Measurements from ENCODE around the gene RBMS3.

The RBMS3 gene

DNA sequence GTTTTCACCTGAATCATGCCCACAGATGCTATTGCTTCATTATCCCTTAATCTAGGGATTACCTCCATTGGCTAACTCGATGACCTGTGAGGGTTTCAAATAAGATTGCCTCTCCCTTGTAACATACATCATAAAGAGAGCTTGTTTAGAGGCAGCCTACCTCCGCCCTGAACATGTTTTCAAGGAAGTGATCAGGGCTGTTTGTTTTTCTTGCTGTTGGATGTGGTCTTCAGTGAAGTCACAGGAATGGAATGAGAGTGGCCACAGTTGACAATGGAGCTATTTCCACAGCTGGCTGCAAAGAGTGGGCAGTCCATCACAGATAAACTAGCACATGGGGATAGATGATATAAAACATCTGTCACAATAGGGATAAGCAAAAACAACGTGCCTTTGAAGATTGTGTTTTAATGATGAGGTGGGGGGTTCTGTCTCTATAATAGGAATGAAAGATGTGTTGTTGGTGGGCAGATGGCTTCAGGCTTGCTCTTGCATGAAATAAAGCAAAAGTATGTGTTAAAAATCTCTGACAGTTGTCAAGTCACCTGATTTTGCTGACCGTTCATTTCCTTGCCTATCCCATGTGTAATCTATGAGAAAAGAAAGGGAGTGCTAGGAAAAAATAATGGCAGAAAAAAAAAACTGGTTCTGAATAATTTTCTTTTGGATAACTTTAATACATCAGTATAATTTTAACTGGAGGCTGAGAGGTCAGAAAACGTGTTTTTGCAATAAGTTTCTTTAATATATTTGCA, 642.3 kb downstream of the RBMS3 start:
- DNase-seq: no peak

DNA sequence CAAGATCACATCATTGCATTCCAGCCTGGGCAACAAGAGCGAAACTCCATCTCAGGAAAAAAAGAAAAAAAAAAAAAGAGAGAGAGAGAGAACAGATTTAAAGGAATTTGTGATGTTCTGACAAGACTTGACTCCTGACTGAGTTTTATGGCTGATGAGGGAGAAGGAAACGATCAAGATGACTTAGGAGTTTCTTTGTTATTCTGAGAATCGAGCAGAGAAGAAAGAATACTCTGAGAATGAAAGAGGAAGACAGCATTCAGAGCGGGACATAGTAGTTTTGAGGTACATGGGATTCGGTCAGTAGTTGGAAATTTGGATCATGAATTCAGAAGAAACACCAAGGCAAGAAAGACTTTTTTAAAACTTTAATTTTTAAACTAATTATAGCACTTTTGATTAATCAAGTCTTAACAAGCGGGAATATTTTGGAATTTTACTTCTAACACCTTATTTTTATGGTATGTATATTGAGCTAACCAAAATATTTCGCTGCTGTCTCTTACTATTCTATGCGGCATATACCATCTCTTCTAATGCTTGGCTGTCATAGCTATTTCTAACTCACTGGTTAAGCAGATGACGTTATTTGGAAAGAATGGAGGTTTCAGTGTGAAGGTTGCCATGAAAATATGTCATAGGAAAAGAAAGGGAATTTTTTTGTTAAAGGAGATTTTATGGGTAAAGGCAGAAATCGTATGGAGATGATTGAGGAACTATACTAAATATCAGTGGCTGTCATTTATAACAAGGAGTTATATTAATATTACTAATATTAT, 644.1 kb downstream of the RBMS3 start:
- no peak for DNase-seq

DNA sequence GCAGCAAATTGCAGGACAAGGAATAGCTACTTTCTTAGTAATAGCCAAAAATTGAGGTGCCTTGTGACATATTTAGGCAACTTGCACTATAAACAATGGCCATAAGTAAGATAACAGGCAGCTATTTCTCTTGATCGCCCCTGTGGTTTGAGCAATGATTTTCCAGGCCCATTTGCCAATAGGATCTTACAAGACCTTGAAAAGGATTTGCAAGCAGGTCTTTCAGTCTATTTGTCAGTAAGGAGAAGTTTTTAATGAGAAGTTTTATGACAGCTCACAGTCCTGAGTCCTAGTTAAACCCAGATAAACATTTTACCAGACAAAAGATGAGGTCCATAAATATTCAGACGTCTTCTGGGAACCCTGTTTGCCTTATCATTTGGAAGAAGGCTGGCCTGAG, 645.5 kb downstream of the RBMS3 start:
- no peak for DNase-seq

DNA sequence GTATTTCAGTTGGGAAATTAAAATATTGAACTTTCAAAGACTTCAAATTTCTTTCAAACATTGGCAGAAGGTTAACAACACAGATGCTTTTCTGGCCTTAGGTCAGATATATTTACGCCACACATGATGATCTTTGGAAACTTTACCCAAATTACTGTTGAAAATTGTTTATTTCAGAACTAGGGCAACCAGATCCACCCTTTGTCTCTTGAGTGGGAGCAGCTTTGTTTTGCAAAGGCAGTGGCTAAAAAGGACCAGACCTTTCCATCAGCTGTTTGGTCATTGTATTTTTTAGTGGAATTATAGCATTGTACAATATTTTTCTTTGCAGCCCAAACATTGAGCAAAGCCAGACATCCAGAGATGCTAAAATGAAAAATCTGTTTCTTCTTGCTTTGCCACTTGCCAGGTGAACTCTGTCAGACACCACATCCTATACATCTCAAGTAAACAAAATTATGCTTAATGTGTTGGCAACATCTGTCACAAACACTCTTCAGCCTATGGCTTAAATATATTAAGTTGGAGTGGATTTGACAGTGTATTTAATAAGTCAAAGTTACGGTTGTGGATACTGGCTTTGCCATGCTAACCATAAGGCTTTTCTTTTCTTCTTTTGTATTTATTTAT, 651.9 kb downstream of the RBMS3 start:
- DNase-seq: no peak

DNA sequence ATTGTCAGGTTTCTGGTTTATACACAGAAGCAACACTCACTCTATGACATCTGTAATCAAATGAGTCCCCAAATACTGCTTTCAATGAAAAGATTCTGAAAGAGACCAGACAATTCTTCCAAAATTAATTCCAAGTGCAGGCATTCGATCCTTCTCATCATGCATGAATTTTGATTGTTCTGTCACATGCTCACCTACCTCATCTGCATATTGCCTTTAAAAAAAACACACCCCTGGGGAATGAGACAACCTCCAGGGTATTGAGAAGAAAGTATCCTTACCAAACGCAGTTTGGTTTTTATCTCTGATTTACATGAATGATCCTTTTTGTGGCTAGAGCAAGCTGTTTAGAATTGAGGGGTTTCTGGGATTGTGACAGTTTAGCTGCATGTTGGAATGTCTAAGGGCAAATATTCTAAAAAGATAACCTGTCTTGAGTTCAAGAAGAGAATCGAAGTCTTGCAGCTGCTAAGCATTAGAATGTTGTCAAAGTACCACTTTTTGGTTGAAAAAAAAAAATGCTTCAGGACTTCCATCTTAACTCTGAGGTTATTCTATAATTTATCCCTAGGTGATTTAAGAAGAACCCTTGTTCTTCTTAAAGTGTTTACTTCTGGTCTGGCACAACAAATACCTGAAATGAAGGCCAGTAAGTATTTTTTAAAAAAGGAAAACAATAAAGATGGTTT, 653.1 kb downstream of the RBMS3 start:
- DNase-seq: no peak

DNA sequence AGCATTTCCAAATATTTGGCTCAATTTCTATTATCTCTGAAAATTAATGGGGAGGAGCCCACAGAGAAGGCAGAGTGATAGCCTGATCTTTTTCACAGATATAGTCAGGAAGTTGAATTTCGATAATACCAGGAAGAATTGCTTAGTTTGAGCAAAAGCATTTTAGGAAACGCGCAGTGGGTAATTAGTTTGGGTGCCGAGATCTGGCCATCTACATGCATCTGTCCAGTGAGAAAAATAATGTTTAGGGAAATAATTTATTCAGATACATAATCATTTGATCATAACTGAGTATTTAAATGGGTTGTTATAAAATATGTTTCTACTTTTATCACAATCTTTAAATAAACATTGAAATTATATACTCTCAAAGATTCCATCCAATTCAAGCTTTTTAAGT, 653.9 kb downstream of the RBMS3 start:
- no peak for DNase-seq

DNA sequence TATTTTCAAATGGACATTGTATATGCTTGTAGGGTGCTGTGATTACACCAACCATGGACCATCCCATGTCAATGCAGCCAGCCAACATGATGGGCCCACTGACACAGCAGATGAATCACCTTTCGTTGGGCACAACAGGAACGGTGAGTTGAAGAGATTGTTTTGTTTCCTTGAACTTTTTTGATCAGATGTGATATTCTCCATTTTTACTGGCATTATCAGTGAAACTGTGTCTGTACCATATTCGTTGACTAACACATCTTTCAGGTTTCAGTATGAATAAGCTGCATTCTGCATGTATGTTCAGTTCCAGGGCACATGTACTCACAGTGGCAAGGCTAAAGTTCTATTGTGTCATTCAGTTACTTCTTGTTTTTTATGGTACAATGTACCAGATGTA, 655.2 kb downstream of the RBMS3 start:
- DNase-seq: no peak

DNA sequence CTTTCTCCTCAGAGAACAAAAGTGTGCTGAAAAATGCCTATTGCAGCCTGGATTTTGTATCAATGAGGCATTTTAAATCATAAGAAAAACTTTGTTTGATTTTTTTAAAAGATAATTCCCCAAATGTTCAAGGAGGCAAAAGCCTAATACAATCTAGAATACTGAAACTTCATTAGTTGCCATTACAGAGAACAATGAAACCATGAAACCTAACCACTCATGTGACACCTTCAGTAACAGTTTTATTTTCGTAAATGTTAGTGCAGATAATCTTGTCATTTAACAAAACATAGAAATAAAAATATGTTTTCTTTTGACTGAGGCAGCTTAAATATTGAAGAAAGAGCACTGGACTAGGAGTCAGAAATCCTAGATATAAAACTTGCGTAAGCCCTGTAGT, 655.9 kb downstream of the RBMS3 start:
- DNase-seq: no peak

DNA sequence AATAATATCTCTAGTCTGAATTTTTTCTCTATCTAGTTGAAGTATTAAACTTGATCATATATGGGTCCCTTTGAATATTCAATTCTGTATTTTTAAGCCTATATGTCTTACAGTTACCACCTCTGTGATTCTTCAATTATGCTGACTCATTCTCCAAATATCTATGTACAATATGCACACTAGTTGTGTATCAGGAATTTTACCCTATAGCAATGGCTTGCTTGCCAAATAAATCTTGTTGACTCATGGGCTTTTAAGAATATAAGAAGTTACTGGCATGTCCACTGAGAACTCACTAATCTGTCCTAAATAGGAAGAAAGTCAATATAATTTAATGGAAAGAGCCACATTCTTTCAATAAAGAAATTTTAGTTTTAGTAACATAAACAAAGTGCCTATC, 656.3 kb downstream of the RBMS3 start:
- DNase-seq: no peak

DNA sequence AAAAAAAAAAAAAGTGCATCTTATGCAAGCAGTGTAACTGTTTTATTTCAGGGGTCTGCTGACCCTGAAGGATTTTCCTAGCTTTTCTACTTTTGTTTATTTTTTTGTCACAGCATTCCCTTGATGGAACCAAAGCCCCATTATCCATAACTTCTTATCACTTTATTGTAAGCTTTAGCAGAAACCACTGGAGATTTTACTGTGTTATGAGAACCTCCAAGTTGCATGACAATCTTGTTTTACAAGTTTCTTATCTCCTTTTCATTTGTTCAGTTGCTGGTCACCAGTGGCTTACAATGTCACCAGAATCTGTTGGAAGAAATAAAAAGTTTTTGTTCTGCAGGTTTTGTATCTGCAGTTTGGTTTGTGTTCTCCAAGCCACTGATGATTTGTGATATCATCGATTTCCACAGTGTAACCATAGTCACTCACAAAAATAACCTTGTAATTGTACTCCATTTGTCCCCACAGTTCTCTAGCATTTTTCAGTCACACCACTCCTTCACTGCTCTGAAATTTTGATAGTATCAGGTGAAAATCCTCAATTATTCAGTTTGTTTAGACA, 660.0 kb downstream of the RBMS3 start:
- no peak for DNase-seq

DNA sequence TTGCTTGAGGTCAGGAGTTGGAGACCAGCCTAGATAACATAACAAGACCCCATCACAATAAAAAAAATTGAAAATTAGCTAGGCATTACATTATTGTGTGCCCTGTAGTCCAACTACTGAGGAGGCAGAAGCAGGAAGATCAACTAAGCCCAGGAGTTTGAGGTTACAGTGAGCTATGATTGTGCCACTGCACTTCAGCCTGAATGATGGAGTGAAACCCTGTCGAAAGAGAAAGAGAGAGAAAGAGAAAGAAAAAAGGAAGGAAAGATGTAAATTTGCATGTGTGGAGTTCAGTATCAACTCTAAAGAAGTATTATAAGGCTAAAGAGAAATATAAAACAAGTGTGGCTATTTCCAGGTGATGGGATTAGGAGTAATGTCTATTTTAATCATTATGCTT, 661.4 kb downstream of the RBMS3 start:
- DNase-seq: no peak

DNA sequence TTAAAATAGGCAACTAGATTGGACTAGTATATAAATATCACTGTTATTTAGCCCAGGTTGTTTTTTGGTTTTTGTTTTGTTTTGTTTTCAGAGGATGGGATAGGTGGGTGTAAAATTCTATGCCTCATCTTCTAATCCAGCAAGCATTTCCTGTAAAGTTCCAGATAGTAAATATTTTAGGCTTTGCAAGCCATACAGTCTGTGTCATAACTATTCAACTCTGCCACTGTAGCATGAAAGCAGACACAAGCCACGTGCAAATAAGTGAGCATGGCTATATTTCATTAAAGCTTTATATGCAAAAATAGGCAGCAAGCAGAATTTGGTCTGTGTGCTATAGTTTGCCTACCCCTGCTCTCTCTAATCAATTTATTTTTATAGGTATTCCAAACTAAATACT, 668.3 kb downstream of the RBMS3 start:
- no peak for DNase-seq

DNA sequence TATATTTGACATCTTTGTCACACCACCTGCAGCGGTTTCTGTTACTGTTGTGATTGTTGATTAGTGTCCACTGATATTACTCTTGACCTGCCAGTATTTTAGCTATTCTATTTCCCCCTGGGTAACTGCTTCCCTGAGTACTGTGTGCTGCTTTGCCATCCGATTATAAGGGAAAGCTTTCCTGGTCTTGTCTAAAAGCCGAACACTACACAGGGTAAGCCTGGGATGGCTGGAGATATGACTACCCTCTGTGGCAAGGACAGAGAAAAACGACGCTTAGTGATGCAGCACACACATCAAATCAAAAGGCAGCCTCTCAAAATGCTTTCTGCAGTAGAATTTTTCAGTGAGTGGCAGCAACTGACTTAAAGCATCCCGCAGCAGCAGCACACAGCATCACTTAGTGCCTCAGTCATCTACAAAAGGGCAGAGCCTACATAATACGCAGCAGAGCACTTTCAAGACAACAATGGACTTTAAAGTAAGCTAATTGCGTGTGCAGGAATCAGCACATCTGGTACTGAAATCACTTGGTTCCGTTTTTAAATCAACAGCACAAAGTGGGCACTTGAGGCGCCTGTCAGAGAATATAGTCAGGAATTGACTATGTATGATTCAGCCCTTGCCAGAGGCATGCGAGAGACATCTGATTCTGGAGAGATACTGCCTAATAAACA, 669.2 kb downstream of the RBMS3 start:
- DNase-seq: no peak

DNA sequence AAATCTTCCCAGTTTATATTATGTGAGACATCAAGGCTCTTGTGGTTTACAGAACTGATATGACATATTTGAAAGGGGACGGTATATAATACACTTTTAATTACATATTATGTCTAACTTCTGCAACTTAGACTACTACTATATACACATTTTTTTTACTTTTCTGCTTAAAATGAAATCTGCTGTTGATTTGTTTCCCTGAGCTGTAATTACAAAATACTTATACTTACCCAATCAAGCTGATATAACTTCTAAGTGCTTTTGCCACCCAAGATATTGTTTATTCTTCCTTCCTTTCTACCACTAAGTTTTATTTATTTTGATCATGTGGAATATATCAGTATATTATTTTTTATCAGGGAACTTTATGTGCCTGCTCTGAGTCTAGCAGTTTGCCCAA, 671.6 kb downstream of the RBMS3 start:
- DNase-seq: no peak

DNA sequence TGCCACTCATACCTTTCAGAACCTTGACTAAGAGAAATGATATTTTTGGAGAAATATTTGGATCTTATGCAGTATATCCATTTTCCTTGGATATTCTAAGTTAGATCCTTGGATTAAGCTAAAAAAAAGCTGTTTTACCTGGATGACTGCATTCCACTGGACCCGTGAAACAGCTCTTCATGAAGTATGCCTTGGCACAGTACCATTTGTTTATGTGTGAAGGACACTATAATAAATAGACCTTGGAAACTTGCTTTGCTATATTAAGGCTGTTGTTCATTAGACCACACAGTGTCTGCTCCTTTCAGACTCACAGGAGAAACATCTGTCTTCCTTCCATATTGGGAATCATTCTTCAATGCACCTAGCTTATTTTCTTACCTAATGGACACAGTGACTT, 674.5 kb downstream of the RBMS3 start:
- no peak for DNase-seq

DNA sequence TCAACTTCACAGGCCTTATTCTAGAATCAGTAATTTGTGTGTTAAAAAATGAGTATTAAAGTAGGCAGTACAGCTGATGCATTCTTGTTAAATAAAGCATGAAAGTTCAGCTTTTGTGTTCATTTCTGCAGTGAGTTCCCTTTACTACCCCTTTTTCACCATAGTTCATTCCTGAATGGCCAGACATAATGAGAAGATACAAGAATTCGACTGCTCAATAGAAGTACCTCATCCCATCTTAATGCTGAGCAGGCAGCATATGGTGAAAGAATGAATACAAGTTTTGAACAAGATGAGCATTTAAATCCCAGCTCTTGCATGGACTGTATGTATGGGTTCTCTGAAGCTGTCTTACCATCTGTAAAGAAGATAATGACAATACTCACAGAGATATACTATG, 677.9 kb downstream of the RBMS3 start:
- DNase-seq: no peak

DNA sequence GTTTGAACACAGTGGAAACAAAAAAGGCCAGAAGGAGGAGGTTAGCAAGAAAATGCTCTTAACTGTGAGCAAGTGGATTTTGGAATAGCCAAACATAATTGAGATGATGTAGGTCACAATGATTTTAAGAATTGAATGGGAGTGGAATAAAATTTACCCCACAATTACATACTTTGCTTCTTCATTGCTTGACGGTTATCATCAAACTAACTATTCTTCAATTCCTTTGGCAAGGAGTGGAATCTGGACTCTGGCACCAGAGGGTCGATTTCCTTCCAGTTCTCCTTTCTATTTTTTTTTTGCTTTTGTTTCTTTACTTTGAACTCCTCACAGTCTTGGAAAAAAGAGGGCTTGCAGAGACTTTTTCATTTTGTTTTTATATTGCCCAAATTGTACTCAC, 691.0 kb downstream of the RBMS3 start:
- DNase-seq: no peak

DNA sequence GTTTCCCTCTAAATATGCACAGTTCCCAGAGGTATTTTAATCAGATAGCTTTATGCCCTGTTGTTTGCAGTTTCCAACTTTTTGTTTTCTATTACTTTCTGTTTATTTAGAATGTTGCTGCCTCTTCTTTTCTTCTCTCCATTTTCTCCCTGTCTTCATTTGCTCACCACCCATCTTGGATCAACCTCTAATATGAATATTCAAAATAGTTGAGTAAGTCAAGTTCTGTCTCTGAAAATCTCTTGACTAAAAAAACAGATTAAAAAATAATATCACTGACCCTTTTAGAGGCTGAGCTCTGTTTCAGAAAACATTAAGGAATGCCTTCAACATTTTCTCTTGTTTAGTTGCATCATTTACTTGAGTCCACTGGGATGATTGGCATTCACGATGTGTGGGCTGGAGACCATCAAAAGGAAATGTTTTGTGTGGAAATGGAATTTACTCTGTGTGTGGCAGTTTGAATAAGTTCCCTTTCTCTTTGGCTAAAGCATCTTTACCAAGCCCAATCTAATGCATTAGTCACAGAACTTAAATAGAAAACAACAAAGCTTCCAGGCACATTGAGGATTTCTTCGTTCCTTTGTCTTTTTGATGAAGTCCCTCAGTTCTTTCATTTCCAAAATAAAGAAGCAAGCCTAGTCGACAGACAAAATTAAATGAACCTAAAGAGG, 691.6 kb downstream of the RBMS3 start:
- no peak for DNase-seq

DNA sequence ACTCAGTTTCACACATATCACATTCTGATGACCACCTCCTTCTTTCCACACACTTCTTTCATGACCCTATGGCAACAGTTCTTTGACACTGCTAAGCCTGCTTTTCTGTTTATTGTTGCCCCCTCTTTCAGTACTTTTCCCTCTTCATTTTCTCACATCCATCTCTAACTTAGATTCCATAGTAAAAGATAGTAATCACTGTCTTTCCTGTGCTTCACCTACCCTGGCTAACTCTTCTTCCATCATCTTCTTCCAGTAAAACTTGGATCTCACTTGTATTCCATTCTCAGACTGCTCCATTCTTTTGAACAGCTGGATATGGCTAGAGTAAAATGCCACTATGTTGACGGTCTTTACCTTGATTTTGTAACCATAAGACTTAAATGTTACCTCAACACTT, 692.9 kb downstream of the RBMS3 start:
- DNase-seq: no peak

DNA sequence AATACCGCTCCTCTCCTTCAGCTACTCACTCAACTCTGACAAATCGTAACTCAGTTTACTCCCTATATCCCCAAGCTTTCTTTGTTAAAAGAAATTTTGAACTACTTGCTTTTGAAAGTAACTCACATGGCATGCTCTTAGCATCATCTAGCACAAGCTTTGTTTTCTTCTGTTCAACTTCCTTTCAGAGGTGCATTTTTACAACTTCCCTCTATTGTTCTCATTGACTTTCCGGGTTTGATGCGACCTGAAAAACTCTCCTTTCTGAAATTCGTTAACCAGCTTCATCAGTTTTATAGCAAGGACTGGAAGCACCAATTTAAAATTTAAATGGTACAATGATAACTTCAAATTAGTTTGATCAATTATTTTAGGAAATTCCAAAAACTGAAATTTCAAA, 696.0 kb downstream of the RBMS3 start:
- DNase-seq: no peak

DNA sequence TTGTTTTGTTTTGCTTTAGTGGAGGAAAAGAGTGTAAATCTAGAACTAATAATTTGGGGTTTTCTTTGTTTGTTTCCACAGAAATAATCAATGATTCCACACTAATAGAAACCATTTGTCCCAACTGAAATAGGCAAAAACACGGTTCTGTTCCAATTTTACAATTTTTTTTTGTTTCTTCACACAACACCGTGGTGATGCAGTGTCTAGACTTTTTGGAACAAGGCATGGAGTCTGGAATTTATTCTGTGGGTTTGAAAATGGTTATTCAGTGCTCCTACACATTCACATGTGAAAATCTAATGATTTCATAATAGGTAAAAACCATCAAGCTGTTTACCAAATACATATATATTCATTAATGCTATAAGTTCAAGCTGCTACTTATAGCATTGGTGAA, 696.5 kb downstream of the RBMS3 start:
- DNase-seq: no peak

DNA sequence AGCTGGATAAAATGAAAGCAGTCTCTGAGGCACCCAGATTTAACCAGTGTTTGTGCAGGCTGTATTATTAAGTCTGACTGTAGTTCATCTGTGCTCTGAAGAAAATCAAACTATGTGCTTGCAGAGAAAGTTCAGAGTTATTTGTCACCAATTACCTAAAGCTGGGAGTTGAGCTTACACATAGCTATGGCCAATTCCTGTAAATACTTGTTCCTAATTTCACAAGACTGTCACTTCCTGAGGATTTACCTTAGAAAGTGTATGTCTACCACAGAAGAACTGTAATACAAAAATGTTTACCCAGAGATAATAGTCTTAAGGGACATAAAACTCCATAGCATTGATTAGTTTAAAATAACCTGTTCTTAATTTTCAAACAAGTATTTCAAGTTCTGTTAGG, 697.2 kb downstream of the RBMS3 start:
- DNase-seq: no peak

Measured in activated effector memory CD4-positive, alpha-beta T cell treated with anti-CD3 and anti-CD28 coated beads, Interleukin-2, amount 50 U/mL, for 16 hours (primary cell).